Ascending aorta (tissue), 2 donors: ENCODE measurements around the gene NF1. TPM values are rescaled to one million over a fixed set of nuclear protein-coding genes. Genes with fewer than 3 reads are reported as not detected.

Source experiments
- DNase-seq, 2 donors: peaks; one replicate each; pipeline ENCODE4 v3.0.0-alpha.2; 2019; ENCODE audit warnings: low spot score in 2 of 2
- H3K27ac ChIP-seq, 2 donors: fragments of 200-600 bp; sonication (generic); one replicate each; pipeline ENCODE4 v1.5.1; 2016 to 2017; ENCODE audit warnings: mild to moderate bottlenecking in 1 of 2
- H3K27me3 ChIP-seq: fragments of 200-600 bp; sonication (generic); one replicate; pipeline ENCODE4 v1.5.1; 2017
- H3K36me3 ChIP-seq, 2 donors: fragments of 200-600 bp; sonication (generic); one replicate each; pipeline ENCODE4 v1.5.1; 2016
- H3K4me1 ChIP-seq, 2 donors: fragments of 200-600 bp; sonication (generic); one replicate each; pipeline ENCODE4 v1.5.1; 2016 to 2017; ENCODE audit warnings: mild to moderate bottlenecking in 1 of 2
- H3K4me3 ChIP-seq, 2 donors: fragments of 200-600 bp; sonication (generic); one replicate each; pipeline ENCODE4 v1.5.1; 2016 to 2017; ENCODE audit warnings: mild to moderate bottlenecking in 1 of 2
- H3K9me3 ChIP-seq, 2 donors: fragments of 200-600 bp; sonication (generic); one replicate each; pipeline ENCODE4 v1.5.1; 2016
- intact Hi-C: fragments of 100-400 bp; cut with DNase I; formaldehyde crosslinking; loops from one replicate; pipeline ENCODE4 v1.15.1; 2023
- total RNA-seq: library from RNA; depleted of rRNA; stranded (reverse); fragments of >200 nt; gene quantifications from one replicate; pipeline ENCODE4 v1.1.0, GENCODE V29; 2016
- TF ChIP-seq, protein P1 (sequence below), 3 experiments: fragments of 200-600 bp in 2 of 3; fragments of 450-650 bp in 1 of 3; sonication (generic) in 2 of 3; IDR thresholded peaks; one replicate each; pipeline ENCODE4 v1.5.1; 2016 to 2019; ENCODE audit warnings: antibody characterized with exemption in 3 of 3, mild to moderate bottlenecking in 1 of 3, moderate library complexity in 1 of 3

NF1 gene
- total RNA-seq, 1 donor from 2014 or later = 25.0 TPM

DNA sequence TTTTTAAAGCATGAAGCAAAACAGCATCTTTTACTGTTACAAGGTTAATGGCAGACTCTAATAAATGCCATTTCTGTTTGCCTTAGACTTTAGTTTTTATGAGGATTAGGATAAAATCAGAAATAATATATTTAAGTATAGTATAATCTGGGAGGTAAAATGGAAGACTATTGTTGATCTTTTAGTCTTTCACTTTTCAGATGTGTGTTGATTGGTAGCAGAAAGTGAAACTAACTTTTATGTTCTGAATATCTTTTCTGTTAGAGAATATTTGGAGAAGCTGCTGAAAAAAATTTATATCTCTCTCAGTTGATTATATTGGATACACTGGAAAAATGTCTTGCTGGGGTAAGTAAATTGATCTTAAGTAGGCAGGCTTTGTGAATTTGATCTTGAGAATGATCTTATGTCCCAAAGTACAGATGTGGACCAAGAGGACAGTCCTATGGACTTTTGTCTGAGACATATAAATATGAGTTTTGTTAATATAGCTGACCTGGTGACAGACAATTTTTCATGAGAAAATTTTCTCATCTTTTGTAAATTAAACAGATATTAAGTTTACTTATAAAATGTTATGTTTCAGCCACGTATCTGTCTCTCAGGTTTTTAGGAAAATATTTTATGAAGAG, 64.1 kb downstream of the NF1 start:
- Histone ChIP-seq H3K4me3 (no peak overlapping the region), H3K9me3 (no peaks in the 10 kb centered on the region), H3K27me3 (no peaks in the 10 kb centered on the region), H3K4me1 (no peaks in the 10 kb centered on the region), H3K27ac (no peak overlapping the region), H3K36me3 (peaks cover 2 to 18% of the 10 kb centered on the region in 2 donors)
- TF ChIP-seq, protein P1, sequence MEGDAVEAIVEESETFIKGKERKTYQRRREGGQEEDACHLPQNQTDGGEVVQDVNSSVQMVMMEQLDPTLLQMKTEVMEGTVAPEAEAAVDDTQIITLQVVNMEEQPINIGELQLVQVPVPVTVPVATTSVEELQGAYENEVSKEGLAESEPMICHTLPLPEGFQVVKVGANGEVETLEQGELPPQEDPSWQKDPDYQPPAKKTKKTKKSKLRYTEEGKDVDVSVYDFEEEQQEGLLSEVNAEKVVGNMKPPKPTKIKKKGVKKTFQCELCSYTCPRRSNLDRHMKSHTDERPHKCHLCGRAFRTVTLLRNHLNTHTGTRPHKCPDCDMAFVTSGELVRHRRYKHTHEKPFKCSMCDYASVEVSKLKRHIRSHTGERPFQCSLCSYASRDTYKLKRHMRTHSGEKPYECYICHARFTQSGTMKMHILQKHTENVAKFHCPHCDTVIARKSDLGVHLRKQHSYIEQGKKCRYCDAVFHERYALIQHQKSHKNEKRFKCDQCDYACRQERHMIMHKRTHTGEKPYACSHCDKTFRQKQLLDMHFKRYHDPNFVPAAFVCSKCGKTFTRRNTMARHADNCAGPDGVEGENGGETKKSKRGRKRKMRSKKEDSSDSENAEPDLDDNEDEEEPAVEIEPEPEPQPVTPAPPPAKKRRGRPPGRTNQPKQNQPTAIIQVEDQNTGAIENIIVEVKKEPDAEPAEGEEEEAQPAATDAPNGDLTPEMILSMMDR (IDR thresholded peaks at IDR 0.05) = no peak
- DNase-seq = no peak
- intact Hi-C loops = no loop called here

DNA sequence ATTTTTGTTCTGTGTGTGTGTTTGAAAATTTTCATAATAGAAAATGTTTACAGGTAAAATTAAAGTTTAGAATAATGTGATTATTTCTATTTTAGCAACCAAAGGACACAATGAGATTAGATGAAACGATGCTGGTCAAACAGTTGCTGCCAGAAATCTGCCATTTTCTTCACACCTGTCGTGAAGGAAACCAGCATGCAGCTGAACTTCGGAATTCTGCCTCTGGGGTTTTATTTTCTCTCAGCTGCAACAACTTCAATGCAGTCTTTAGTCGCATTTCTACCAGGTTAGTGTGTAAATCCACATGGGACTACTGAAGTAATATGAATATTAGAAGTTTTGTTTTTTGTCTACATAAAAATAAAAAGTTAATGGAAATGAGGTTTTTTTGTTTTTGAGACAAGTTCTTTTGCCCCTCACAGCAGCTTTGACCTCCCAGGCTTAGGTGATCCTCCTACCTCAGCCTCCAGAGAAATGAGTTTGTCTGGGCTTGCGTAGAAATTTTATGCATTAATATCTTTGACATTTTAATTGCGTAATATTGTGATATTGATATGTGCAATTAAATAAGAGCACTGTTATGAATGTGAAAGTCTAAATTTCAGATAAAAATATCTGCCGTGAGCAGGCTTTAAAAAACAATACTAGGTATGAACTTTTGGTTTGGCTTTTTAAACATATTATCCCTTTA, 68.5 kb downstream of the NF1 start:
- H3K36me3 ChIP-seq = peaks cover 4 to 40% of the 10 kb centered on the region in 2 donors
- H3K4me3 ChIP-seq = no peak overlapping the region
- intact Hi-C loops = no loop called here
- H3K9me3 ChIP-seq = no peaks in the 10 kb centered on the region
- H3K4me1 ChIP-seq = no peaks in the 10 kb centered on the region
- TF ChIP-seq, protein P1 (IDR thresholded peaks at IDR 0.05) = no peak
- H3K27me3 ChIP-seq = no peaks in the 10 kb centered on the region
- no peak overlapping the region for H3K27ac ChIP-seq
- DNase-seq = no peak

DNA sequence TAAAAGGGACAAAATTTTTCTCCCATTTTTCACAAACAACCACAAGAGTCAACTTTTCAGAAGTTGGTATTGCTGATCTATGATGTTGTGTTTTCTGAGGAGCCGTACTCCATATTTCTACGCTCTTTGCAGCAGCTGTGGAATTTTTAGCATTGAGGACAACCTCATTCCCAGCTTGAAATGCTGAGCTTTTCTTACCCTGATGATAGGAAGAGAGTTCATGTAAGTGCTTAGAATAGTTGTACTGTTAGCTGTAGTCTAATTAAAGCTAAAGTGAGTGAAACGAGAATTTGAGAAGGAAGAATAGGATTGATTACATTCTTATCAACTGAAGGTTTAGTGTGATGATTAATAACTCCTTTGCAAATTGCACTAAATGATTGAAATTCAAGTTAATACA, 72.3 kb downstream of the NF1 start:
- intact Hi-C loops = no loop called here
- DNase-seq = no peak
- Histone ChIP-seq H3K9me3 (no peaks in the 10 kb centered on the region), H3K36me3 (peaks cover 4 to 37% of the 10 kb centered on the region in 2 donors), H3K27me3 (no peaks in the 10 kb centered on the region), H3K4me1 (no peaks in the 10 kb centered on the region), H3K27ac (no peak overlapping the region), H3K4me3 (no peak overlapping the region)
- TF ChIP-seq, protein P1 (IDR thresholded peaks at IDR 0.05) = no peak

DNA sequence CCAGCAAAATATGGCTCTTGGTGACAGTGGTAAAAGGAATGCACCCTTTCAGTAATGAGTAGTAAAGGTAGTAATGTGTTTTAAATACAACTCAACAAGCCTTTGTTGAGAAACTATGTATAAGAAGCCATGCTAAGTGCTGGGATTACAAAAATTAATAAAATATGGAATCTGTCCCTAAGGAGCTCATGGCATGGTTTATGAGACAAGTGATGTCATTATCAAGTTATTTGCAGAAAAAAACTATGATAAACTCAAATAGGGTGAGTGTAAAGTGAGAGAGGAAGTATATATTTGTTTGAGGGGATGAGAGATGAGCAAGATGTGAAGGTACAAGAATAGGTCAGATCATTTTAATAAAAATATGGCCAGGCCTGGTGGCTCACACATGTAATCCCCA, 76.9 kb downstream of the NF1 start:
- intact Hi-C loops = no loop called here
- DNase-seq = no peak

DNA sequence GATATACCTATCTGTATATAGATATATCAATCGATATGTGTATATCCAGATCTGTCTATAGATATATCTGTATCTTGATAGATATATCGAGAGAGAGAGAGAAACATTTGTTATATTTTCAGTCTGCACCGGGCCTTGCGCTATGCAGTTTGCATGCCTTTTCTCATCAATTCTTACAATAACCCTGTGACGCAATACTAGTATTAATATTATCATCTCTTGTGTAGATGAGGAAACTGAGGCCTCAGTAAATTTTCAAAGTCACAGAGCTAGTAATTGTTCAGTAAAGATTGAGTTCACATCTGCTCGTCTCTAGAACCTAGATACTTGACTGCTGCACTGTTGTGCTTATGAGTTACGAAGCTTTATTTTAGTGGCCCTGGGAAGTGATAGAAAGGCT, 77.6 kb downstream of the NF1 start:
- TF ChIP-seq, protein P1 (IDR thresholded peaks at IDR 0.05) = no peak
- Histone ChIP-seq H3K27me3 (no peaks in the 10 kb centered on the region), H3K4me1 (no peaks in the 10 kb centered on the region), H3K27ac (no peak overlapping the region), H3K9me3 (no peaks in the 10 kb centered on the region), H3K4me3 (no peak overlapping the region), H3K36me3 (peaks cover 0 to 7% of the 10 kb centered on the region in 2 donors)
- intact Hi-C loops = no loop called here
- DNase-seq = no peak

More for the DNA sequence above, 76.9 kb downstream of the NF1 start:
- Histone ChIP-seq H3K27ac (no peak overlapping the region), H3K4me3 (no peak overlapping the region), H3K27me3 (no peaks in the 10 kb centered on the region), H3K36me3 (peaks cover 0 to 12% of the 10 kb centered on the region in 2 donors), H3K9me3 (no peaks in the 10 kb centered on the region), H3K4me1 (no peaks in the 10 kb centered on the region)
- TF ChIP-seq, protein P1 (IDR thresholded peaks at IDR 0.05) = no peak
